LNCaP clone FGC (cell line): Measurements from ENCODE around the gene ESX1.
"Not testable (repeated sequence)": the region's sequence is repeated elsewhere in the genome, so short reads cannot be mapped to it uniquely, and the experiment has no call there.

Experiments
- DNase-seq: peaks from one replicate; pipeline ENCODE4 v3.0.0-alpha.2; 2011; ENCODE audit warnings: low read depth
- H3K4me3 ChIP-seq: 2 replicates; pipeline ENCODE4 v1.5.1; 2011; ENCODE audit warnings: mild to moderate bottlenecking, low read depth, low read length, control low read depth
- TF ChIP-seq, protein P1 (sequence below): IDR thresholded peaks from 2 replicates; pipeline ENCODE4 v1.5.1; 2012; ENCODE audit warnings: mild to moderate bottlenecking; ENCODE audit not compliant: control insufficient read depth, insufficient read depth; ENCODE audit errors: extremely low read depth

Gene ESX1

DNA sequence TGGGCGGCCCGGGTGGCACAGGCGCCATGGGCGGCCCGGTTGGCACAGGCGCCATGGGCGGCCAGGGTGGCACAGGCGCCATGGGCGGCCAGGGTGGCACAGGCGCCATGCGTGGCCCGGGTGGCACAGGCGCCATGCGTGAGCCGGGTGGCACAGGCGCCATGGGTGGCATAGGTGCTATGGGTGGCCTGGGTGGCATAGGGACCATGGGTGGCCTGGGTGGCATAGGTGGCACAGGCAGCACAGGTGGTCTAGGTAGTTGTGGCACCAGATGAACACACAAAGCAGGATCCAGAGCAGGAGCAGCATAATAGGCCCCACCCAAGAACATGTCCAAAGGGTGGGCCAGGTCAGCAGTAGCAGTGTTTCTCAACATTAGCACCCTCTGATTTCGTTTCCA, 4.3 kb downstream of the ESX1 start:
- TF ChIP-seq, protein P1, sequence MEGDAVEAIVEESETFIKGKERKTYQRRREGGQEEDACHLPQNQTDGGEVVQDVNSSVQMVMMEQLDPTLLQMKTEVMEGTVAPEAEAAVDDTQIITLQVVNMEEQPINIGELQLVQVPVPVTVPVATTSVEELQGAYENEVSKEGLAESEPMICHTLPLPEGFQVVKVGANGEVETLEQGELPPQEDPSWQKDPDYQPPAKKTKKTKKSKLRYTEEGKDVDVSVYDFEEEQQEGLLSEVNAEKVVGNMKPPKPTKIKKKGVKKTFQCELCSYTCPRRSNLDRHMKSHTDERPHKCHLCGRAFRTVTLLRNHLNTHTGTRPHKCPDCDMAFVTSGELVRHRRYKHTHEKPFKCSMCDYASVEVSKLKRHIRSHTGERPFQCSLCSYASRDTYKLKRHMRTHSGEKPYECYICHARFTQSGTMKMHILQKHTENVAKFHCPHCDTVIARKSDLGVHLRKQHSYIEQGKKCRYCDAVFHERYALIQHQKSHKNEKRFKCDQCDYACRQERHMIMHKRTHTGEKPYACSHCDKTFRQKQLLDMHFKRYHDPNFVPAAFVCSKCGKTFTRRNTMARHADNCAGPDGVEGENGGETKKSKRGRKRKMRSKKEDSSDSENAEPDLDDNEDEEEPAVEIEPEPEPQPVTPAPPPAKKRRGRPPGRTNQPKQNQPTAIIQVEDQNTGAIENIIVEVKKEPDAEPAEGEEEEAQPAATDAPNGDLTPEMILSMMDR, result no peak
- no peak for DNase-seq

DNA sequence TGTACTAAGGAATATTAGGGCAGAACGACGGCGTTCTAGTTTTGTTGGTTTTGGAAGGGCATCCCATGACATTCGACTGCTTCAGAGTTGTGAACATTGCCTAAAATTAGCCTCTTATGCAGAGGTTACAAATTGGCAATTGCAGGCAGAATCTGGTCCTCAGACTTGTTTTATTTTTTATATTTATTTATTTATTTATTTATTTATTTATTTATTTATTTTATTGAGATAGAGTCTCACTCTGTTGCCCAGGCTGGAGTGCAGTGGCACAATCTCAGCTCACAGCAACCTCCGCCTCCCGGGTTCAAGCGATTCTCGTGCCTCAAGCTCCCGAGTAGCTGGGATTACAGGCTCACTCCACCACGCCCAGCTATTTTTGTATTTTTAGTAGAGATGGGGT, 24.7 kb downstream of the ESX1 start:
- DNase-seq, result not testable (repeated sequence)

More for the DNA sequence above, 4.3 kb downstream of the ESX1 start:
- no peak overlapping the region for H3K4me3 ChIP-seq

DNA sequence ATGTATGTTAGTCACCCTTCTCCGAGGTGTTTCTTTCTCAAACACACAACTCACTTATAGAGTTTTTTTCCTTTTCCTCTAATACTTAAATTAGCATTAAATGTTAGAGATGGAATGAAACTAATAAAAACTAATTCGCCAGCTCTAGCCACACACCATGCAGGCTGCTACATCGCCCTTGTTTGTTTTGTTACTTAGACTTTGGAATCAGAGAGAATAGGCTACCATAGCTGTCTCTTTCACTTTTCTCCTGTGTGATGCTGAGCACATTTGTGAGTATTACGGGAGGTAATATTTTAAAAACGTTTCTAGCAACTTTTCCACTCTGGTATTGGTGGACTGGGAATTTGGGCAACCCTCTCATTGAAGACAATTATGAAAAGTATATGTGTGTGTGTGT, 43.5 kb downstream of the ESX1 start:
- TF ChIP-seq, protein P1, result no peak
- no peak for DNase-seq
- no peak overlapping the region for H3K4me3 ChIP-seq

More for the DNA sequence above, 24.7 kb downstream of the ESX1 start:
- not testable (repeated sequence) for H3K4me3 ChIP-seq

DNA sequence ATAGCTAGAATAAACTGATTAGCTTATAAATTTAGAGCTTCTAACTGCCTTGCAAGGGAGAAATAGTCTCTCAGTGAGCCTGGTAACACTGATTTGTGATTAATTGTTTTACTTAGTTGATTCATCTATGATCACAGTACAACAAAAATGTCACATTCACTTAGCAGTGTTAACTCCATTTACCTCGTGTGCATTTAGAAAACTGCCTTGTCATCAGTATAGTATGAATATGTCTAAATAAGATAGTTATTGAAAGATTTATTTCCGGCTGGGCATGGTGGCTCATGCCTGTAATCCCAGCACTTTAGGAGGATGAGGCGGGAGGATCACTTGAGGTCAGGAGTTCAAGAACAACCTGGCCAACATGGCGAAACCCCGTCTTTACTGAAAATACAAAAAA, 49.2 kb downstream of the ESX1 start:
- H3K4me3 ChIP-seq, result no peak overlapping the region

More for the DNA sequence above, 49.2 kb downstream of the ESX1 start:
- DNase-seq, result no peak
- TF ChIP-seq, protein P1, result no peak
